ENCODE data around the gene MRM1. TPM values are rescaled to one million over a fixed set of nuclear protein-coding genes. Genes with fewer than 3 reads are reported as not detected.

Gene MRM1
- total and polyA plus RNA-seq, 5 donors from 2014 or later = 3.2 to 8.0 (median 6.9) TPM

- Histone ChIP-seq H3K9me3 (ENCODE audit: control insufficient read depth in 2 of 2, low read length in 2 of 2) (no peaks in the 10 kb centered on the region), H3K4me3 (ENCODE audit: low read depth, low read length) (no peak overlapping the region), H3K36me3 (ENCODE audit: control insufficient read depth, insufficient read depth, low read length) (no peaks in the 10 kb centered on the region), H3K27ac (ENCODE audit: insufficient read depth, low read length, poor library complexity, severe bottlenecking) (no peak overlapping the region), H3K27me3 (ENCODE audit: control insufficient read depth, insufficient read depth, low read length) (no peaks in the 10 kb centered on the region), H3K4me1 (ENCODE audit: control insufficient read depth, insufficient read depth, low read length, poor library complexity, severe bottlenecking) (no peaks in the 10 kb centered on the region)
- Mint-ChIP-seq H3K9me3 (no peaks in the 10 kb centered on the region), H3K27me3 (no peaks in the 10 kb centered on the region), H3K4me3 (no peak overlapping the region), H3K4me1 (peaks cover 0 to 5% (median 2%) of the 10 kb centered on the region in 4 donors), H3K36me3 (peaks cover 4% of the 10 kb centered on the region), H3K27ac (no peak overlapping the region)
- no peak for DNase-seq
- ATAC-seq (ENCODE audit: low read depth in 2 of 2) = no peak
These were observed 10.9 kb downstream of the MRM1 start for GRCh38 chr17:36612323-36612722.

DNA sequence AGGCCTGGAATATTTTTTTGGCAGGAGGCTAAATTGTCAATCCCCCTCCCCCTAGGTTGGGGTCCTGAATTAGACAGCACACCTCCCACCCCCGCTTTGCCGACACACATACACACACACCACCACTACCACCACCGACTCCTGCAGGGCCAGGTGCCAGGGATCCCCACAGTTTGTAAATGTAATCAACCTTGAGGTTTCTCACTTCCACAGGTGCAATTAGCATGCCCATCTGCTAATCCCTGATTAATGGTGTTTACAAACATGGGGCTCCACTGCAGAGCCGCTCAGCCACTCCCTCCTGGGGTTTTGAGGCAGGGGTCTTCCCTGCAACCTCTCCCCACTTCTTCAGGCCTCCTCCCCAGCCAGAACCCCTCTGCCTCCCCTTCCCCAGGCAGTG is 11.8 kb downstream of the MRM1 start:
- Histone ChIP-seq H3K27ac (ENCODE audit: insufficient read depth, low read length, poor library complexity, severe bottlenecking) (no peak overlapping the region), H3K4me1 (ENCODE audit: control insufficient read depth, insufficient read depth, low read length, poor library complexity, severe bottlenecking) (no peaks in the 10 kb centered on the region), H3K27me3 (ENCODE audit: control insufficient read depth, insufficient read depth, low read length) (no peaks in the 10 kb centered on the region), H3K9me3 (ENCODE audit: control insufficient read depth in 2 of 2, low read length in 2 of 2) (no peaks in the 10 kb centered on the region), H3K36me3 (ENCODE audit: control insufficient read depth, insufficient read depth, low read length) (no peaks in the 10 kb centered on the region), H3K4me3 (ENCODE audit: low read depth, low read length) (no peak overlapping the region)
- no peaks in the 10 kb centered on the region for H3K27me3 Mint-ChIP-seq
- H3K4me3 Mint-ChIP-seq = no peak overlapping the region
- H3K9me3 Mint-ChIP-seq = no peaks in the 10 kb centered on the region
- ATAC-seq (ENCODE audit: low read depth in 2 of 2) = no peak
- H3K36me3 Mint-ChIP-seq = peaks cover 4% of the 10 kb centered on the region
- H3K27ac Mint-ChIP-seq = no peak overlapping the region
- no peak for DNase-seq
- H3K4me1 Mint-ChIP-seq = peaks cover 0 to 2% (median under 1%) of the 10 kb centered on the region in 4 donors

- Mint-ChIP-seq H3K36me3 (peaks cover 4% of the 10 kb centered on the region), H3K27me3 (no peaks in the 10 kb centered on the region), H3K4me3 (no peak overlapping the region), H3K9me3 (no peaks in the 10 kb centered on the region), H3K27ac (no peak overlapping the region), H3K4me1 (peaks cover 0 to 2% (median 0%) of the 10 kb centered on the region in 4 donors)
- Histone ChIP-seq H3K36me3 (ENCODE audit: control insufficient read depth, insufficient read depth, low read length) (no peaks in the 10 kb centered on the region), H3K4me3 (ENCODE audit: low read depth, low read length) (no peak overlapping the region), H3K9me3 (ENCODE audit: control insufficient read depth in 2 of 2, low read length in 2 of 2) (no peaks in the 10 kb centered on the region), H3K27ac (ENCODE audit: insufficient read depth, low read length, poor library complexity, severe bottlenecking) (no peak overlapping the region), H3K27me3 (ENCODE audit: control insufficient read depth, insufficient read depth, low read length) (no peaks in the 10 kb centered on the region), H3K4me1 (ENCODE audit: control insufficient read depth, insufficient read depth, low read length, poor library complexity, severe bottlenecking) (no peaks in the 10 kb centered on the region)
- ATAC-seq (ENCODE audit: low read depth in 2 of 2) (no peak), DNase-seq (no peak)
These were observed 12.7 kb downstream of the MRM1 start for GRCh38 chr17:36614081-36614480.

DNA sequence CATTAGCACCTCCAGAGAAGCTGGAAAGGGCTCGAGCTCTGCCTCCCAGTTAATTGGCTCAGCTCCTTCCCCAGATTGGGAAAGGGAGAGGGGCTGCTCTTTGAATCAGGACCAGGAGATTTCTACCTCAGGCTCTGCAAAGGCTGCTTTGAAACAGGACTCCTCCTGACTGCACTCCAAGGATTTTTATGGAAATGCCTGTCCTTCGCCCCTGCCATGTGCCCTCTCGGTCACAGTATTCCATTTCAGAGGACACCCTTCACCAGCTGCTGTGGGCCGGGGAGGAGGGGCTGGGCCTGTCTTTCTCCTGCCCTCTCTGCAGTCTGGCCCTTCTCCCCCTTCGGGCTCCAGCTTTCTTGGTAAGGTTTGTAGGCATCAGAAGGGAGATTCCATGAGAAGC is 13.6 kb downstream of the MRM1 start:
- Histone ChIP-seq H3K27ac (ENCODE audit: insufficient read depth, low read length, poor library complexity, severe bottlenecking) (no peak overlapping the region), H3K4me3 (ENCODE audit: low read depth, low read length) (no peak overlapping the region), H3K9me3 (ENCODE audit: control insufficient read depth in 2 of 2, low read length in 2 of 2) (no peaks in the 10 kb centered on the region), H3K4me1 (ENCODE audit: control insufficient read depth, insufficient read depth, low read length, poor library complexity, severe bottlenecking) (no peaks in the 10 kb centered on the region), H3K36me3 (ENCODE audit: control insufficient read depth, insufficient read depth, low read length) (no peaks in the 10 kb centered on the region), H3K27me3 (ENCODE audit: control insufficient read depth, insufficient read depth, low read length) (no peaks in the 10 kb centered on the region)
- H3K4me1 Mint-ChIP-seq = peaks cover 0 to 4% (median under 1%) of the 10 kb centered on the region in 4 donors
- DNase-seq (no peak), ATAC-seq (ENCODE audit: low read depth in 2 of 2) (no peak)
- no peaks in the 10 kb centered on the region for H3K9me3 Mint-ChIP-seq
- H3K4me3 Mint-ChIP-seq = no peak overlapping the region
- H3K36me3 Mint-ChIP-seq = peaks cover 4% of the 10 kb centered on the region
- H3K27me3 Mint-ChIP-seq = no peaks in the 10 kb centered on the region
- no peak overlapping the region for H3K27ac Mint-ChIP-seq

DNA sequence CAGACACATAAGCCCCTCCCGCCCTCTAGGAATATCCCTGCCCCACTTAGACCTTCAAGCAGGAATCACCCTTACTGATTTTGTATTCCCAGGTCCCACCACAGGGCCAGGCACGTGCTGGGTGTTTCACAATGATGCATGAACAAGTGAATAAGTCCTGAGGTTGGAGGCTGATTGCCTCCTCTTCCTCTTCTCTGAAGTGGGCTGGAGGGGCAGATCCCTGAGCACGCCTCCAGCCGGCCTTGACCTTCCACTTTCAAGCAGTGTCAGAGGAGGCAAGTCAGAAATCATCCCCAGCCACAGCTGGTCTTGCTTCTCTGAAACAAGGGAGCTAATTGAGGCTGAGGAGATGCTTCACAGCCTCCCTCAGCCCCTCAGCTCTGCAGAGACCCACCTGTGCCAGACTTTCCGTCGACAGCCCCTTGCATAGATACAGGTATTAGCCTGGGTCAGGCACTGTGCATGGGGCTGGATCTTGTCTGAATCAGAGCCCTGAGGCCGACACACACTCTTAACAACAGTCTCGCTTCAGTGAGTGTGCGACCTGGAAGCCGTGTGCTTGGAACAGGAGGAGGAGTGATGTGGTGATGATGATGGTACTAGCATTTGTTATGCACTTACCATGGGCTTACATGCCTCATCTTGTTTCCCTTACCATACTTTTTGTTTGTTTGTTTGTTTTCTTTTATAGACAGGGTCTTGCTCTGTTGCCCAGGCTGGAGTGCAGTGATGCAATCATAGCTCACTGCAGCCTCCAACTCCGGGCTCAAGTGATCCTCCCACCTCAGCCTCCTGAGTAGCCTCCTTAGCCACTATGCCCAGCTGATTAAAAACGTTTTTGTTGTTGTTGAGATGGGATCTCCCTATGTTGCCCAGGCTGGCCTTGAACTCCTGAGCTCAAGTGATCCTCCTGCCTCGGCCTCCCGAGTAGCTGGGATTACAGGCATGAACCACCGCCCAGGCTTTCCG is 15.0 kb downstream of the MRM1 start:
- Histone ChIP-seq H3K27me3 (ENCODE audit: control insufficient read depth, insufficient read depth, low read length) (no peaks in the 10 kb centered on the region), H3K9me3 (ENCODE audit: control insufficient read depth in 2 of 2, low read length in 2 of 2) (no peaks in the 10 kb centered on the region), H3K27ac (ENCODE audit: insufficient read depth, low read length, poor library complexity, severe bottlenecking) (no peak overlapping the region), H3K4me3 (ENCODE audit: low read depth, low read length) (no peak overlapping the region), H3K36me3 (ENCODE audit: control insufficient read depth, insufficient read depth, low read length) (no peaks in the 10 kb centered on the region), H3K4me1 (ENCODE audit: control insufficient read depth, insufficient read depth, low read length, poor library complexity, severe bottlenecking) (no peaks in the 10 kb centered on the region)
- no peak for ATAC-seq (ENCODE audit: low read depth in 2 of 2)
- no peak overlapping the region for H3K4me3 Mint-ChIP-seq
- H3K27ac Mint-ChIP-seq = no peak overlapping the region
- H3K36me3 Mint-ChIP-seq = peaks cover 4% of the 10 kb centered on the region
- no peaks in the 10 kb centered on the region for H3K27me3 Mint-ChIP-seq
- peaks cover 0 to 5% (median under 1%) of the 10 kb centered on the region in 4 donors for H3K4me1 Mint-ChIP-seq
- DNase-seq = no peak
- H3K9me3 Mint-ChIP-seq = no peaks in the 10 kb centered on the region

DNA sequence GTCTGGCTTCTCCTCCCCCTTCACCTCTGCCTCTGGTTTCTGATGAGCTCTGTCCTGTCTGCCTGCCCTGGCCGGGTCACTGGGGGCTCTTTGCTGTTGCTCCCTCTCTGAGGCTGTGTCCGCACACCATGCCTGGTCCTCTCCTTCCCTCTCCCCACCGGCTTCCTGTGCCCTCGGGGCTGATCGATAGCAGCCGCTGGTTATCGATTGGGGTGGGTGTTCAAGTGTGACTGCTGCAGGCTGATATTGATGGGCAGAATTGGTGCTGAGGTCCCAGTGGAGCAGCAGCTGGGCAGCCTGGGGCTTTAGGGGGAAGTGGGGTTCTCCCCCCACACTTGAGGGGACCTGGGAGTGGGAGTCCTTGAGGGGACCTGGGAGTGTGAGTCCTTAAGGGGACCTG is 16.4 kb downstream of the MRM1 start:
- no peak overlapping the region for H3K4me3 ChIP-seq (ENCODE audit: low read depth, low read length)
- no peaks in the 10 kb centered on the region for H3K27me3 ChIP-seq (ENCODE audit: control insufficient read depth, insufficient read depth, low read length)
- H3K4me1 Mint-ChIP-seq = peaks cover 0 to 5% (median under 1%) of the 10 kb centered on the region in 4 donors
- no peaks in the 10 kb centered on the region for H3K27me3 Mint-ChIP-seq
- no peaks in the 10 kb centered on the region for H3K36me3 ChIP-seq (ENCODE audit: control insufficient read depth, insufficient read depth, low read length)
- H3K27ac Mint-ChIP-seq = no peak overlapping the region
- H3K4me1 ChIP-seq (ENCODE audit: control insufficient read depth, insufficient read depth, low read length, poor library complexity, severe bottlenecking) = no peaks in the 10 kb centered on the region
- no peaks in the 10 kb centered on the region for H3K9me3 Mint-ChIP-seq
- no peaks in the 10 kb centered on the region for H3K36me3 Mint-ChIP-seq
- DNase-seq = no peak
- no peak for ATAC-seq (ENCODE audit: low read depth in 2 of 2)
- H3K4me3 Mint-ChIP-seq = no peak overlapping the region
- no peak overlapping the region for H3K27ac ChIP-seq (ENCODE audit: insufficient read depth, low read length, poor library complexity, severe bottlenecking)
- no peaks in the 10 kb centered on the region for H3K9me3 ChIP-seq (ENCODE audit: control insufficient read depth in 2 of 2, low read length in 2 of 2)

DNA sequence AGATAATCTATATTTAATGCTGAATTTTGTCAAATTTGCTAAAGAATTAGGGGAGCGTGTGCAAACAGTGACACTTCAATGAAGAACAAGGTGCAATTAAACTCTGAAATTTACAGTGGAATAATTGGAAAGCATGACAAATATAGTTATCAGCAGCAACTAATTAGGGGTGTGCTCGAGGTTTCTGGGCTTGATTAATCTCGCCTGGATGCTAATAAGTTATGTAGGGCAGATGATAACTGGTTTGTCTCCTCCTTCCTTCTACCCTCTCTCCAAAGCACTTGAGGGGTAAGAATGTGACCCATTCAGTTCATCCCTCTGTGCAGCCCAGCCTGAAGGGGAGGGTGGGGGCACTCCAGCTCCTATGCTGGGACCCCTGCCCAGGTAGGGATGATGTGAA is 21.9 kb downstream of the MRM1 start:
- Histone ChIP-seq H3K9me3 (ENCODE audit: control insufficient read depth in 2 of 2, low read length in 2 of 2) (no peaks in the 10 kb centered on the region), H3K36me3 (ENCODE audit: control insufficient read depth, insufficient read depth, low read length) (no peaks in the 10 kb centered on the region), H3K27me3 (ENCODE audit: control insufficient read depth, insufficient read depth, low read length) (no peaks in the 10 kb centered on the region), H3K4me3 (ENCODE audit: low read depth, low read length) (no peak overlapping the region), H3K4me1 (ENCODE audit: control insufficient read depth, insufficient read depth, low read length, poor library complexity, severe bottlenecking) (no peaks in the 10 kb centered on the region), H3K27ac (ENCODE audit: insufficient read depth, low read length, poor library complexity, severe bottlenecking) (no peak overlapping the region)
- Mint-ChIP-seq H3K4me3 (no peak overlapping the region), H3K27ac (peak overlapping the region in 1 of 3 donors; percentile 54), H3K4me1 (peaks cover 0 to 5% (median 2%) of the 10 kb centered on the region in 4 donors), H3K27me3 (no peaks in the 10 kb centered on the region), H3K9me3 (no peaks in the 10 kb centered on the region), H3K36me3 (no peaks in the 10 kb centered on the region)
- DNase-seq (no peak), ATAC-seq (ENCODE audit: low read depth in 2 of 2) (no peak)

- Mint-ChIP-seq H3K27me3 (no peaks in the 10 kb centered on the region), H3K36me3 (no peaks in the 10 kb centered on the region), H3K4me1 (peaks cover 0 to 5% (median 1%) of the 10 kb centered on the region in 4 donors), H3K9me3 (no peaks in the 10 kb centered on the region), H3K27ac (no peak overlapping the region), H3K4me3 (no peak overlapping the region)
- Histone ChIP-seq H3K27ac (ENCODE audit: insufficient read depth, low read length, poor library complexity, severe bottlenecking) (no peak overlapping the region), H3K4me1 (ENCODE audit: control insufficient read depth, insufficient read depth, low read length, poor library complexity, severe bottlenecking) (no peaks in the 10 kb centered on the region), H3K4me3 (ENCODE audit: low read depth, low read length) (no peak overlapping the region), H3K36me3 (ENCODE audit: control insufficient read depth, insufficient read depth, low read length) (no peaks in the 10 kb centered on the region), H3K9me3 (ENCODE audit: control insufficient read depth in 2 of 2, low read length in 2 of 2) (no peaks in the 10 kb centered on the region), H3K27me3 (ENCODE audit: control insufficient read depth, insufficient read depth, low read length) (no peaks in the 10 kb centered on the region)
- DNase-seq (no peak), ATAC-seq (ENCODE audit: low read depth in 2 of 2) (no peak)
These were observed 23.8 kb downstream of the MRM1 start for GRCh38 chr17:36625188-36625587.
